Sigmoid colon (tissue), 4 donors: ENCODE results near the gene NAT9.

Source experiments
- CTCF ChIP-seq, 4 experiments: fragments of 450-650 bp in 3 of 4; fragments of 200-600 bp in 1 of 4; IDR thresholded peaks; one replicate each; pipeline ENCODE4 v1.5.1; 2016 to 2019; ENCODE audit warnings: antibody characterized with exemption in 4 of 4, mild to moderate bottlenecking in 3 of 4, moderate library complexity in 2 of 4
- EP300 ChIP-seq, 4 donors: sonication (generic); formaldehyde crosslinking; IDR thresholded peaks; one replicate each; pipeline ENCODE4 v1.6.1; 2017; ENCODE audit warnings: antibody characterized with exemption in 4 of 4

DNA sequence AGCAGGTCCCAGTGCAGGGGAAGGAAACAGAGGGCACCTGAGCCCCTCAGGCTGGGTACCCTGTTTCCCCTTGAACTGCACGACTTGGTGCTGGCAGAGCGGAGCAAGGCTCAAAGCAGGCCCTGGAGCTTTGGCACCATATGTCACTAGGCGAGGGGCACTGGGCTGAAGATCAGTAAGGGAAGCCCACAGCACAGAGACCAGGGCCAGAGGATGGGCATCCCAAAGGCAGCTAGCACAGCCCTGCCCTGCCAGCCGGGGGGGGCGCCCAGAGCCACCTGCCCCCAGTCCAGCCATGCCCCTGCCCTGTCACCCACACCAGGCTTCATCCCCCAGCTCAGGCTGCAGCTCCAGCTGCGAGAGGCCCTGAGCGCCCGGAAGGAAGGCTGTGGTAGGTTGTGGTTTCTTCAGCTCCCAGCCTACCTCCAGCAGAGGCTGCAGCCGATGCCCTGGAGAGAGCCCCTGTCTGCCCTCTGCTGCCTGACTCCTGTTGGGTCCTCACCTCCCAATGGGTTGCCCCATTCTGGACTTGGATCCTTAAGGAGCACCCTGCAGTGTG, 16.8 kb downstream of the NAT9 start:
- TF ChIP-seq CTCF (IDR thresholded peaks at IDR 0.05) (no peak), EP300 (IDR thresholded peaks at IDR 0.05) (no peak)
